Neural cell (in vitro differentiated cells): ENCODE results near the gene SH3BGRL2. TPM values are rescaled to one million over a fixed set of nuclear protein-coding genes. Genes with fewer than 3 reads are reported as not detected.

Experiments
- H2AFZ ChIP-seq: fragments of 200-600, 300-800 bp; sonication (generic), shearing (Covaris generic); 2 replicates; pipeline ENCODE4 v1.6.0; 2014; ENCODE audit warnings: low read depth, mild to moderate bottlenecking, antibody characterized with exemption, low read length, moderate library complexity
- H3F3A ChIP-seq: fragments of 200-600 bp; shearing (Covaris generic); 2 replicates; pipeline ENCODE4 v1.6.1; 2016; ENCODE audit warnings: mild to moderate bottlenecking, moderate library complexity, mixed read lengths, antibody characterized with exemption, low read length; ENCODE audit not compliant: insufficient read depth, poor library complexity, severe bottlenecking
- H3K27ac ChIP-seq: fragments of 200-600, 300-800 bp; sonication (generic), shearing (Covaris generic); 2 replicates; pipeline ENCODE4 v1.5.1; 2014; ENCODE audit warnings: mild to moderate bottlenecking, low read length, moderate library complexity
- H3K27me3 ChIP-seq: fragments of 300-800, 200-600 bp; sonication (generic), shearing (Covaris generic); 2 replicates; pipeline ENCODE4 v1.6.0; 2014; ENCODE audit warnings: mild to moderate bottlenecking, low read depth, low read length, moderate library complexity; ENCODE audit not compliant: insufficient read depth
- H3K36me3 ChIP-seq: fragments of 300-800, 200-600 bp; sonication (generic), shearing (Covaris generic); 2 replicates; pipeline ENCODE4 v1.5.1; 2014; ENCODE audit warnings: mild to moderate bottlenecking, antibody characterized with exemption, low read length, moderate library complexity; ENCODE audit not compliant: insufficient read depth
- H3K4me2 ChIP-seq: fragments of 300-800, 200-600 bp; sonication (generic), shearing (Covaris generic); 2 replicates; pipeline ENCODE4 v1.6.0; 2014; ENCODE audit warnings: mild to moderate bottlenecking, low read length
- H3K4me3 ChIP-seq: fragments of 300-800, 200-600 bp; sonication (generic), shearing (Covaris generic); 2 replicates; pipeline ENCODE4 v1.5.1; 2014; ENCODE audit warnings: mild to moderate bottlenecking, low read length, moderate library complexity
- H3K79me2 ChIP-seq: fragments of 200-600 bp; shearing (Covaris generic); replicated peaks from 2 replicates; pipeline ENCODE4 v1.6.0; 2014; ENCODE audit warnings: mild to moderate bottlenecking, low read length, moderate library complexity; ENCODE audit not compliant: insufficient read depth
- H3K9ac ChIP-seq: fragments of 300-800, 200-600 bp; sonication (generic), shearing (Covaris generic); 2 replicates; pipeline ENCODE4 v1.6.1; 2016; ENCODE audit warnings: mild to moderate bottlenecking, low read length, mixed read lengths
- H3K9me2 ChIP-seq: fragments of 200-600 bp; shearing (Covaris generic); 2 replicates; pipeline ENCODE4 v1.6.1; 2016; ENCODE audit warnings: mild to moderate bottlenecking, low read length, mixed read lengths; ENCODE audit not compliant: insufficient read depth
- H3K9me3 ChIP-seq: fragments of 200-600, 300-800 bp; sonication (generic), shearing (Covaris generic); 2 replicates; pipeline ENCODE4 v1.6.1; 2016; ENCODE audit warnings: mild to moderate bottlenecking, mixed run types, low read length, moderate library complexity, mixed read lengths
- H4K20me1 ChIP-seq: fragments of 200-600 bp; shearing (Covaris generic); 2 replicates; pipeline ENCODE4 v1.6.1; 2016; ENCODE audit warnings: mild to moderate bottlenecking, mixed run types; ENCODE audit not compliant: insufficient read depth
- CTCF ChIP-seq: fragments of 450-650 bp; IDR thresholded peaks from 2 replicates; pipeline ENCODE4 v1.5.1; 2014; ENCODE audit warnings: antibody characterized with exemption, mild to moderate bottlenecking, moderate library complexity; ENCODE audit not compliant: poor library complexity, severe bottlenecking
- EP300 ChIP-seq: fragments of 450-650 bp; conservative IDR thresholded peaks from 2 replicates; pipeline ENCODE4 v1.6.1; 2014; ENCODE audit warnings: antibody characterized with exemption, mild to moderate bottlenecking, moderate library complexity; ENCODE audit not compliant: poor library complexity, severe bottlenecking
- EZH2 ChIP-seq: fragments of 200-600, 300-800 bp; shearing (Covaris generic), sonication (generic); IDR thresholded peaks from 2 replicates; pipeline ENCODE4 v1.6.1; 2014; ENCODE audit warnings: antibody characterized with exemption, low read length, borderline replicate concordance, mild to moderate bottlenecking; ENCODE audit not compliant: insufficient read depth, poor library complexity, severe bottlenecking
- MXI1 ChIP-seq: fragments of 450-650 bp; conservative IDR thresholded peaks from 2 replicates; pipeline ENCODE4 v1.6.1; 2014; ENCODE audit warnings: antibody characterized with exemption, mild to moderate bottlenecking; ENCODE audit not compliant: poor library complexity, severe bottlenecking
- POLR2AphosphoS5 ChIP-seq: IDR thresholded peaks from 2 replicates; pipeline ENCODE4 v1.6.1; 2012
- RAD21 ChIP-seq: fragments of 450-650 bp; conservative IDR thresholded peaks from 2 replicates; pipeline ENCODE4 v1.6.1; 2014; ENCODE audit warnings: antibody characterized with exemption, mild to moderate bottlenecking, moderate library complexity
- REST ChIP-seq: IDR thresholded peaks from 2 replicates; pipeline ENCODE4 v1.6.1; 2012; ENCODE audit warnings: borderline replicate concordance
- SMC3 ChIP-seq: fragments of 450-650 bp; conservative IDR thresholded peaks from 2 replicates; pipeline ENCODE4 v1.6.1; 2014; ENCODE audit warnings: antibody characterized with exemption, mild to moderate bottlenecking, moderate library complexity; ENCODE audit not compliant: poor library complexity
- TAF1 ChIP-seq: IDR thresholded peaks from 2 replicates; pipeline ENCODE4 v1.6.1; 2012; ENCODE audit warnings: low read depth
- polyA minus RNA-seq: library from RNA; depleted of rRNA, polyadenylated mRNA; stranded (reverse); fragments of >200 nt; gene quantifications from 2 replicates; pipeline ENCODE4 v1.2.3, GENCODE V29; 2014
- polyA plus RNA-seq: library from polyadenylated mRNA; depleted of rRNA; stranded (reverse); fragments of >200 nt; gene quantifications from 2 replicates; pipeline ENCODE4 v1.2.3, GENCODE V29; 2014

The SH3BGRL2 gene
- polyA plus RNA-seq (22.7 and 25.3 TPM in 2 replicates), polyA minus RNA-seq (49.9 and 58.6 TPM in 2 replicates)

GRCh38 chr6:79630883-79631692, at the start of gene SH3BGRL2:
SH3BGRL2 (plus strand) TSS chr6:79631329; CDS start chr6:79631462, 133 bp downstream.
- H3K79me2 ChIP-seq, result peaks cover 54% of the 10 kb centered on the region
- TF ChIP-seq MXI1, result peak; percentile 65
- peak; percentile 47 for TF ChIP-seq RAD21
- TF ChIP-seq CTCF, result no peak
- no peak for TF ChIP-seq REST
- no peak for TF ChIP-seq EZH2
- TF ChIP-seq TAF1, result peak; percentile 30
- TF ChIP-seq EP300, result peak; percentile 42
- peak; percentile 35 for TF ChIP-seq SMC3
- peak; percentile 65 for TF ChIP-seq POLR2AphosphoS5
- H3K4me2 ChIP-seq, result peak within 1 kb of the TSS; percentile 95
- H3K36me3 ChIP-seq, result no peaks in the 10 kb centered on the region
- no peaks in the 10 kb centered on the region for H4K20me1 ChIP-seq
- H3F3A ChIP-seq, result no peaks in the 10 kb centered on the region
- H3K9me2 ChIP-seq, result no peaks in the 10 kb centered on the region
- peak within 1 kb of the TSS; percentile 66 for H2AFZ ChIP-seq
- no peaks in the 10 kb centered on the region for H3K27me3 ChIP-seq
- peak within 1 kb of the TSS; percentile 82 for H3K4me3 ChIP-seq
- H3K9ac ChIP-seq, result peak within 1 kb of the TSS; percentile 95
- H3K9me3 ChIP-seq, result no peaks in the 10 kb centered on the region
- peak within 1 kb of the TSS; percentile 83 for H3K27ac ChIP-seq

GRCh38 chr6:79584332-79584731, 46.8 kb upstream of the SH3BGRL2 start:
- Histone ChIP-seq H3K9me3 (no peaks in the 10 kb centered on the region), H3K4me3 (no peak overlapping the region), H3K4me2 (no peak overlapping the region), H3K9ac (no peak overlapping the region), H3K79me2 (no peaks in the 10 kb centered on the region), H4K20me1 (no peaks in the 10 kb centered on the region), H3K27me3 (no peaks in the 10 kb centered on the region), H3K36me3 (no peaks in the 10 kb centered on the region), H2AFZ (no peak overlapping the region), H3F3A (no peaks in the 10 kb centered on the region), H3K9me2 (no peaks in the 10 kb centered on the region), H3K27ac (no peak overlapping the region)
- TF ChIP-seq POLR2AphosphoS5 (no peak), EP300 (no peak), EZH2 (no peak), SMC3 (no peak), MXI1 (no peak), TAF1 (no peak), CTCF (no peak), REST (no peak), RAD21 (no peak)
